ENCODE results near the gene CLSTN1. TPM values are rescaled to one million over a fixed set of nuclear protein-coding genes. Genes with fewer than 3 reads are reported as not detected.

CLSTN1 gene
- total and polyA plus RNA-seq, 2 of the 13 experiments (the other 11 are each of a cell fraction or from before 2014, with no cell fraction given), result 19.7 to 29.8 TPM

DNA sequence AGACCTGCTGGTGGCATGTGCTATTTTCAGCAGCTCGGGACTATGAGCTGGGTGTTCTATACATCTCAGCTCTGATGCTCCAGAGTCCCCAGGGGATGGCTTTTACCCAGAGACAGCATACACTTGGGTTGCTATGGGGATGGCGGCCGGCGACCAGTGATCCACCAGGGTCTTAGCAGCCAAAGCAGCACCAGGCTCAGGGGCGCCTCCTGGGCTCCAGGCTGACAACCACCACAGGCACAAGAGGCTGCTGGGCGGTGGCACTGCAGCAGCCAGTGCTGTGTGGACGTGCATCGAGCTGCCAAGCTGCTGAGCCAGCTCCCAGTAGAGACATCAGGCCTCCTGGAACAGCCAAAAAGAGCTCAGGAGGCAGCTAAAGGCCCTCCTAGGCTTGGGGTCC lies 37.6 kb upstream of the CLSTN1 start:
- BruUV-seq (replicated peaks), result no TSS peak
- no peaks in the 10 kb centered on the region for H3K79me2 ChIP-seq (ENCODE audit: insufficient read depth, low read length)
- no peak for DNase-seq (ENCODE audit: low spot score)
- no peaks in the 10 kb centered on the region for H4K20me1 ChIP-seq (ENCODE audit: insufficient read depth, low read length)
- ATAC-seq, result no peak; the same call in 1 of the 3 replicates
- H3K4me3 ChIP-seq (replicated peaks in 1 of 3; ENCODE audit: insufficient read depth in 1 of 3, low read depth in 2 of 3, low read length in 3 of 3), result no peak overlapping the region
- H3K4me2 ChIP-seq (ENCODE audit: low read depth, low read length), result no peak overlapping the region
- no peaks in the 10 kb centered on the region for H3K4me1 ChIP-seq (ENCODE audit: insufficient read depth, low read length)
- TF ChIP-seq ETV6 (CRISPR knock-in tag; conservative IDR thresholded peaks at IDR 0.05), result no peak
- TF ChIP-seq, protein P1, sequence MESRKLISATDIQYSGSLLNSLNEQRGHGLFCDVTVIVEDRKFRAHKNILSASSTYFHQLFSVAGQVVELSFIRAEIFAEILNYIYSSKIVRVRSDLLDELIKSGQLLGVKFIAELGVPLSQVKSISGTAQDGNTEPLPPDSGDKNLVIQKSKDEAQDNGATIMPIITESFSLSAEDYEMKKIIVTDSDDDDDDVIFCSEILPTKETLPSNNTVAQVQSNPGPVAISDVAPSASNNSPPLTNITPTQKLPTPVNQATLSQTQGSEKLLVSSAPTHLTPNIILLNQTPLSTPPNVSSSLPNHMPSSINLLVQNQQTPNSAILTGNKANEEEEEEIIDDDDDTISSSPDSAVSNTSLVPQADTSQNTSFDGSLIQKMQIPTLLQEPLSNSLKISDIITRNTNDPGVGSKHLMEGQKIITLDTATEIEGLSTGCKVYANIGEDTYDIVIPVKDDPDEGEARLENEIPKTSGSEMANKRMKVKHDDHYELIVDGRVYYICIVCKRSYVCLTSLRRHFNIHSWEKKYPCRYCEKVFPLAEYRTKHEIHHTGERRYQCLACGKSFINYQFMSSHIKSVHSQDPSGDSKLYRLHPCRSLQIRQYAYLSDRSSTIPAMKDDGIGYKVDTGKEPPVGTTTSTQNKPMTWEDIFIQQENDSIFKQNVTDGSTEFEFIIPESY (CRISPR knock-in tag; IDR thresholded peaks at IDR 0.05), result peak; percentile 52
- ChIA-PET POLR2A (no interaction called here), CTCF (ENCODE audit: low intra/inter-chr PET ratio, low total read pairs) (no interaction called here)
- no peak for FAIRE-seq
- H3K36me3 ChIP-seq (replicated peaks in 1 of 2; ENCODE audit: control insufficient read depth in 1 of 2, insufficient read depth in 2 of 2, low read length in 2 of 2), result peaks cover 14 to 26% of the 10 kb centered on the region in 2 experiments
- in situ Hi-C loops (cut with HindIII; ENCODE audit: extremely low pct_ligation_motif_present, low pct_unique_long_range_greater_than_20kb) (no loop called here), intact Hi-C loops (cut with micrococcal nuclease; ENCODE audit: unreplicated experiment) (no loop called here)
- 100% methylated on average over 3 of the region's 8 CpGs for WGBS (ENCODE audit: low lambda C conversion rate)
- H3K27ac ChIP-seq (ENCODE audit: extremely low read length, insufficient read depth, low read length), result no peak overlapping the region
- no peaks in the 10 kb centered on the region for H3K9me3 ChIP-seq (ENCODE audit: low read length)
- H3K27me3 ChIP-seq (ENCODE audit: control insufficient read depth in 1 of 2, insufficient read depth in 2 of 2, low read length in 2 of 2), result no peaks in the 10 kb centered on the region
- no peak overlapping the region for H2AFZ ChIP-seq (ENCODE audit: low read length)
- H3K9ac ChIP-seq (ENCODE audit: insufficient read depth, low read depth, low read length), result no peak overlapping the region

DNA sequence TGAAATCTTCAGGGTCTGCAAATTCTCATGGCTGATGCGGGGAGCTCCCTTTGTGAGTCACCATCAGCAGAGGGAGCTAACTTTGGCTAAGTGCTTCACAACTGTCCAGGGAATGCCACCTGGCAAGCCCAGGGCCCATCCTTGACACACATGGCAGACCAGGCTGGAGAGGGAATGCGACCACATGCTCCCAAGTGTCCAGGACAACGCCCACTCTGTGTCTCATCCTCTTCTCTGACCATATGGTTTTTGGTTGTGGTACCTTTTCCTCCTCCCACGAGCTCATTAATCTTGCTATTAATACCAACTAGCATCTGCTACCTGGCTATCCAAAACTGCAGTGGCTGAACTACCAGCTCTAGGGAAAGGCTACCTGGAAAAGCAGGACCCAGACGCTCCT lies 37.1 kb upstream of the CLSTN1 start:
- H3K27ac ChIP-seq (ENCODE audit: extremely low read length, insufficient read depth, low read length), result no peak overlapping the region
- WGBS (ENCODE audit: low lambda C conversion rate), result 94% methylated on average over 4 of the region's 5 CpGs
- no peak for FAIRE-seq
- H3K36me3 ChIP-seq (replicated peaks in 1 of 2; ENCODE audit: control insufficient read depth in 1 of 2, insufficient read depth in 2 of 2, low read length in 2 of 2), result peaks cover 12 to 22% of the 10 kb centered on the region in 2 experiments
- ATAC-seq, result no peak
- no peaks in the 10 kb centered on the region for H3K9me3 ChIP-seq (ENCODE audit: low read length)
- ChIA-PET POLR2A (no interaction called here), CTCF (ENCODE audit: low intra/inter-chr PET ratio, low total read pairs) (no interaction called here)
- H3K4me3 ChIP-seq (replicated peaks in 1 of 3; ENCODE audit: insufficient read depth in 1 of 3, low read depth in 2 of 3, low read length in 3 of 3), result no peak overlapping the region
- no peak overlapping the region for H2AFZ ChIP-seq (ENCODE audit: low read length)
- no peak overlapping the region for H3K9ac ChIP-seq (ENCODE audit: insufficient read depth, low read depth, low read length)
- in situ Hi-C loops (cut with HindIII; ENCODE audit: extremely low pct_ligation_motif_present, low pct_unique_long_range_greater_than_20kb), result no loop called here
- no peak overlapping the region for H3K4me2 ChIP-seq (ENCODE audit: low read depth, low read length)
- DNase-seq (ENCODE audit: low spot score), result no peak
- no TSS peak for BruUV-seq (replicated peaks)
- TF ChIP-seq ZNF619 (CRISPR knock-in tag; IDR thresholded peaks at IDR 0.05), result no peak
- no peak for TF ChIP-seq PAWR (CRISPR knock-in tag; IDR thresholded peaks at IDR 0.05; ENCODE audit: borderline replicate concordance)
- no peak for TF ChIP-seq GABPB1 (CRISPR knock-in tag; IDR thresholded peaks at IDR 0.05)
- TF ChIP-seq RXRB (CRISPR knock-in tag; IDR thresholded peaks at IDR 0.05; ENCODE audit: borderline replicate concordance), result no peak
- H3K79me2 ChIP-seq (ENCODE audit: insufficient read depth, low read length), result no peaks in the 10 kb centered on the region
- H3K27me3 ChIP-seq (ENCODE audit: control insufficient read depth in 1 of 2, insufficient read depth in 2 of 2, low read length in 2 of 2), result no peaks in the 10 kb centered on the region
- H4K20me1 ChIP-seq (ENCODE audit: insufficient read depth, low read length), result no peaks in the 10 kb centered on the region
- intact Hi-C loops (cut with micrococcal nuclease; ENCODE audit: unreplicated experiment), result no loop called here
- no peaks in the 10 kb centered on the region for H3K4me1 ChIP-seq (ENCODE audit: insufficient read depth, low read length)

All from HepG2 (cell line).